ENCODE measurements around the gene CPTP.

- no peak for TF ChIP-seq CTCF (IDR thresholded peaks at IDR 0.05)
- no peak for TF ChIP-seq POLR2A (IDR thresholded peaks at IDR 0.05)
- TF ChIP-seq POLR2AphosphoS5 (IDR thresholded peaks at IDR 0.05) = no peak
- TF ChIP-seq EP300 (IDR thresholded peaks at IDR 0.05) = no peak
These were observed 45.6 kb upstream of the CPTP start for GRCh38 chr1:1279028-1279427.
